Endometrial microvascular endothelial cells (primary cell): Measurements from ENCODE around the gene HOXA2. TPM values are rescaled to one million over a fixed set of nuclear protein-coding genes. Genes with fewer than 3 reads are reported as not detected.

Experiments
- in situ Hi-C: cut with HindIII; loops from 2 replicates; pipeline ENCODE4 v1.10.0; 2017; ENCODE audit warnings: low sequenced_read_pairs, low pct_unique_long_range_greater_than_20kb; ENCODE audit errors: inconsistent ontology term
- total RNA-seq: library from RNA; depleted of rRNA; stranded (reverse); fragments of >200 nt; gene quantifications from one replicate; pipeline ENCODE4 v1.2.3, GENCODE V29; 2015; ENCODE audit errors: inconsistent ontology term

The HOXA2 gene
- total RNA-seq, 1 donor from 2014 or later = not detected

DNA sequence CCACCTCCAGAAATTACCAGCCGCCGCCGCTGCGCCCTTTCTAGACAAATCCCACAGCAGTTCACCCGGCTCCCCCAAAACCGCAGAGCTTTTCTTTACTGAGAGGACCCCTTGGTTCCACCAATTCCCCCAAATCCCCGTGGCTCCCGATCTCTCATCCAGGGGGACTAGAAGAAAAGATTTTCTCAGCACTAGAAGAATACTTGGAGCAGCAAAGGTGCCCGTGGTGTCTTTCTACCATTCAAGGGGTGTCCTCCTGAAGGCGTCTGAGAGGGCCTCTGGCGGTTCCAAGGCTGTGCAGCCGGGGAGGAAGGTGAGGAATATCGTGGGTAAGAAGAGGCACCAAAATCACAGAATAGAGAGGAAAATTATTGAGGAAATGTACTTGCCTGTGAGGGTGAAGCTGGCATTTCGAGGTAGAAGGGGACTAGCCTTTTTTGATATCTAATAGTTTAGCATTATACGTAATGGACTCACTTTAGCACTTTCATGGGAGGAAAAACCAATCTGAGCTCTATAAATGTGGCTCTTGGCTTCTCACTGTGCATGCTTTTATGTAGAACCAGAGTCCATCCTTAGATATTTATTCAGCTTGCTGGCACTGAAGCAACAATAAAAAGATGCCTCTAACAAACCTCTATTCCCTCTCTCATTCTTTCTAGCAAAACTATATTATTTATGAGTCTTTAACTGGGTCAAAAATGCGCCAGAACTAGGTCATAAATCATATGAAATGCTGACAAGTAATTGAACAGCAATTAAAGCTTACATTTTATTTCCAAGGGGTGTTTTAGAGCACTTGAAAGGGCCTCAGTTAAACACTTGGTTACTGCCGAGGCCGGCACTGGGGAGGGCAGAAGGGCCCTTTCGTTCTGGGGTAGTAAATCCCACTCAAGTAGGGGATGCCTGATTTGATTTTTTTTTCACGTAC, 13.8 kb upstream of the HOXA2 start:
- in situ Hi-C loops = no loop called here

DNA sequence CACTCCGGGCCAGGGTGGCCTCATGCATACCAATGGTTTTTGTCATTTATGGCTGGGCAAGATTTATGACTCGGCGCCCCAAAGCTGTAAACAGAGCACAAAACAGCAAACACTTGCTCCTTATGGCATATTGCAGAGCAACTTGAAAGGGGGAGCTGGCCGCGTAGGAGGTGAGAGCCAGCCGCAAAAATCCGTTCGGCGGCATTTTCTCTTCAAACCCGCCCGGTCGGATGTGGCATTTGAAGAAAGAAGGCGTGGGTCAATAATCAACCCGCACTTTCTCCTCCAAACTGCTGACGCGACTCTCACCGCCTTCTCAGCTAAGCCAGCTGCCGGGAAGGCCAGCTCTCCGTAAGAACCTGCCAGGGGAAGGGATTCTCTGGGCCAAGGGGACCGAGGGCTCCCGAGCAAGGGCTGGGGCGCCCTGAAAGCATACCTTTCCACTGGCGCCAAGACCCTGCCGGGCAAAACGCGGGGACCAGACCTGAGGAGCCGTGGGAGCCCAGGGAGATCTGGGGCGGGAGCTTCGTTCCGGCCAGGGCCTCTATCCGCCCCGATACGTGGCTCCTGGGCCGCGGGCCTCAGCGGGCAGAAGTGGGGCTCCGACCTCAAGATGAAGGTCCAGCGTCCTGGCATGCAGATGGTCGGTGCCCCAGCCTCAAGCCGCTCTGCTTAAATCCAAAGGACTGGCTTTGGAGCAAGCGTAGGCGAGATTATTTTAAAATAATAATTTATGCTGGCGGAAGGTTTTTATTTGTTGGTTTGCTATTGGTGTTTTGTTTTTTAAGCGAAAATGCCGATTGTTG, 12.9 kb upstream of the HOXA2 start:
- in situ Hi-C loops = no loop called here

DNA sequence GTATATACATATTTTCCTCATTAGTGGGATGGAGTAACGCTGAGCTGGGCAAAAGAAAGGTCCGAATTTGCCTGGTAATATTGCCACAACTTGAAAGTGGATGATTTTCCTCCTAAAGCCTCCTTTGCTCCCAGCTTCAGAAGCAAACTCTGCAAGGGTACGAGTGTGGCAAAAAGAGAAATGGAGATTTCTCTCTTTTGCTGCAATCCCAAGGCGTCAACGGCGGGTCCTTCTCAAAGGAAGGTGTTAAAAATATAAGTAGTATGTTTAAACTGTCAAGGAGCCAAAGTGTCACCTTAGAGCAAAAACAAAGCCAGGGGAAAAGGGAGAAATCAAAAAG, 12.4 kb upstream of the HOXA2 start:
- in situ Hi-C loops = no loop called here

DNA sequence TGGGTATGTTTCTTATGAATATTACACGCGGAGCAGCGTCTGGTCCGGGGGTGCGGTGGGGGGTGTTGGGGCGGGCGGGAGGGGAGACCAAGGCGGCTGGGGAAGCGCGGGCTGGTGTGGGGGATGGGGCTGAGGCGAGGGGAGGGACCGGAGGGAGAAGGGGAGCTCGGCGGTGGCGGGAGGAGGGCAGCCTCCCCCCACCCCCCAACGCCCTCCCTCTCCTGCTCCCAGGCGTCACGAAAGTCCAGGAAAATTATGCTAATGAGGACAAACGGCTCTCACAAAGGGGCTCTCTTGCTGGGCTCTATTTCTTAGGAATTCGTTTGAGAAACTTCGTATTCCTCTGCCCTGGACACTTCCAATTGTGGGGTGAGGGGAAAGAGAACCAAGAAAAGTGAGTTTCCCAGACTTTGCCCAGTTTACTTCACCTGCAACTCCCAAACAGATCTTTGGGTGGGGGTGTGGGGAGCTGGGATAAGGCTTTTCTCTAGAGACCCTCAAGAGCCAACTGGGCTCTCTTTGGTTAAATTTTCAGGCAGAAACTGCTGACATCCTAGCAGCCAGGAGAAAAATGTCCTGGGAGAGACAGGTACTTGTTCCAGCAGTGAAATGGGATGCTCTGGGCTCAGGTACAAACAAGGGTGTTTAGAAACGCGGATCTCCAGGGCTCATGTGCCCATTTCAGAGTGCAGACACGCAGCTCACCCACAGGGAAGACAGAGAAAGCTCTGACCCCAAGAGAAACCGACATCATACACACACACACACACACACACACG, 11.7 kb upstream of the HOXA2 start:
- in situ Hi-C loops = no loop called here

DNA sequence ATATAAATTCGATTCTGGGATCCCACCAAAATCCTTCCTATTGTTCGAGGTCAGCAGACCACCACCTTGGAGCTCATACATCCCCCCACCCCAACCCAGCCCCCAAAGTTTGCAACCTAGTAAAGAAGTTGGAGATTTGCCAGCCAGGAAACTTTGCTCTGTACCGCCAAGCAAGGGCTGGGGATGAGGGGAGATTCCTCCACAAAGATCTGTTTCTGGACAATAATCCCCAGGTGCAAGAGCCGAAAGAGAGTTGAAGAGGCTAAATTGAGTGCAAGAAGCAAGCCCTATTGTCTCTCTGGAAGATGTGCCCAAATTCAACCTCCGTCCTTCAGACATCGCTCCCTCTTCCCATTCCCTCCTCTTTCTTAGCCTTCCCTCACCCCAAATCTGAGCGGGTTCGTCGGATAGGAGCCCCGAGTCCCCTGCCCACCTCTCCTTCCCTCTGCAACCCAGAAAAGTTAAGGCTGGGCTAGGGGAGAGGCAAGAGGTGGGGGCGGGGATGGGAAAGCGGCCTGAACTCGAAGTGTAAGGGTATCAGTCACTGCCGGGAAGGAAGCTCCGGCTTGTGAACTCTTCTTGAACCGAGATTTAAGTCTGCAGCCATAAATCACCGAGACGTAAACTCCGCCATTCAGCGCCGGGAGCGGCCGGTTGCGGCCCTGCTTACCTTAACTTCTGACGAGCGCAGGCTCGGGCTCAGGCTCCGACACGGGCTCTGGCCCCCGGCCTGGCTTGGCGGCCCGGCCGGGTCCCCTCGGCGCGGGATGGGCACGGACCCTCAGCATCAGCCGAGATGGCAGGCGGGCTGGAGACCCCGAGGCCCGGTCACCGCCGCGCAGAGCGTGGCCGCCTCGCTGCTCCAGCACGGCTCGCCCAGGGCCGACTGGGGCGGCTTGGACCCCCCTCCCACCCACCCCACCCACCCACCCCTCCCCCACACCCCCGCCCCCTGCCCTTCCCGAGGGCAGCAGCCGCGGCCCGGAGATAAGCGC, 10.8 kb upstream of the HOXA2 start:
- in situ Hi-C loops = no loop called here

DNA sequence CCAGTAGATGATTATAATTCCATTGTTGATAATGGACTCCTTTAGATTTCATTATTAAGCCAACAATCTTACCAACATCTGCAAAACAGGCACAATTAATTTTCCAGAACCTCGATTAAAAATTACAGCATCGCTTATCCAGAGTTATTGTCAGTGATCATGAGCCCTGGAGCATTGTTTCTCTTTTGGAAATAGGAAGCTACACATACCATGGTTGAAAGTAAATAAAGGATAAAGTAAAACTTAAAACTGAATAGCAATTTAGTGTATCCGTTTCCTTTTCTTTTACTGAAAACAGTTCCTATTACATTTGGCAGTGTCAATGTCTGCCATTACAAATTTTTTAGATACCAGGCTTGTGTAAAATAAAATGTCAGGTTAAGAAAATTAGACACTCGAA, 9.9 kb upstream of the HOXA2 start:
- in situ Hi-C loops = no loop called here

DNA sequence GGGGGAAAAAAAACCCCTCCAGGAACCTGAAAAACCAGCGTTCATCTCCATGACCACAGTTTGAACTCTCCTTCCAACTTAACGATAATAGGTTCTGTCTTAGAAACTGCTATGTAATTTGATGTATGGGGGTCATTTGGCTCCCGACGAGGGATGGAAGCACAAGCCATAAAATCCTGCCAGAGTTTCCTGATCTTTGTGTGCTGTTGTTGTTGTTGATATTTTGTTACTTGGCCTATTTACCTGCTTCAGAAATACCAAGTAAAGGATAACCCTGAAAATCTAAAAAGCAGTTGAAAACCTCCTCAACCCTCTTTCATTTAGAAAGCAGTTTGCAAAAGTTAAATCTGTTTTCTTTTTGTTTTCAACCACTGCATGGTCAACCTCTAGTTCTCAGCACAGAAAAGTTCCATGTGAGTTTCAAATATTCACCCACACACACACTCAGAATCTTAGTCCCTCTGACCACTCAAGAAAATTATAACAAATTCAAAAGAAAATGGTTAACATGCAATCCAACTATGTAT, 9.3 kb upstream of the HOXA2 start:
- in situ Hi-C loops = no loop called here

DNA sequence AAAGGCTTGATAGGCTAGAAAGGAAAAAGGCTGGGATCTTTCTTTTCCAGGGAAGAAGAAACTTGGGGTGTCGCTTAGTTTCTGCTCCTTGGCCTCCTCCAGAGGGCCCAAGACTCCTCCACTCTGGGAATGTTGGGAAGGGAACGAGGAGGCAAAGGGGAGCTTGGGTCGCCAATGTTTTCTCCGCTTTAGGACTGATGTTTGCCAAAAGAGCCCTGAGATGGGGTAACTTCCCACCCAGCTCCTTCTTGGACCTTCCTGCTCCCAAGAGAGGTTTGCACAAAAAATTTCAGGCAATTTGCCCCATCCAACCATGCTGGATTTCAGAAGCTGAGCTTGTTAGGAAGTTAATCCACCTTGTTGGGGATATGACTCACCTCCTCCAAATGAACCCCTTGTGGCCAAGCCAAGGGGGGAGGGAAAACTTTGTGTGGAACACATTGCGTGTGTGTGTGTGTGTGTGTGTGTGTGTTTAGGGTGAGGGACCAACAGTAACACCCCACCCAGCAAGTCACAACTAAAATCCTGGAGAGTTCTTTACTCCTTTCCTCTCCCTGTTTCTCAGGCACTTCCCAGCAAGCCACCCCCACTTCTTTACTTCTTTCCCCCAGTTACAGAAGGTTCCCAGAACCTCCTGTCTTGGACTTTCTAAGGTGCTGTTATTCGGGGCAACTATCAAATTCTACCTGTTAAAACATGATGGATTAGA, 8.7 kb upstream of the HOXA2 start:
- in situ Hi-C loops = no loop called here

DNA sequence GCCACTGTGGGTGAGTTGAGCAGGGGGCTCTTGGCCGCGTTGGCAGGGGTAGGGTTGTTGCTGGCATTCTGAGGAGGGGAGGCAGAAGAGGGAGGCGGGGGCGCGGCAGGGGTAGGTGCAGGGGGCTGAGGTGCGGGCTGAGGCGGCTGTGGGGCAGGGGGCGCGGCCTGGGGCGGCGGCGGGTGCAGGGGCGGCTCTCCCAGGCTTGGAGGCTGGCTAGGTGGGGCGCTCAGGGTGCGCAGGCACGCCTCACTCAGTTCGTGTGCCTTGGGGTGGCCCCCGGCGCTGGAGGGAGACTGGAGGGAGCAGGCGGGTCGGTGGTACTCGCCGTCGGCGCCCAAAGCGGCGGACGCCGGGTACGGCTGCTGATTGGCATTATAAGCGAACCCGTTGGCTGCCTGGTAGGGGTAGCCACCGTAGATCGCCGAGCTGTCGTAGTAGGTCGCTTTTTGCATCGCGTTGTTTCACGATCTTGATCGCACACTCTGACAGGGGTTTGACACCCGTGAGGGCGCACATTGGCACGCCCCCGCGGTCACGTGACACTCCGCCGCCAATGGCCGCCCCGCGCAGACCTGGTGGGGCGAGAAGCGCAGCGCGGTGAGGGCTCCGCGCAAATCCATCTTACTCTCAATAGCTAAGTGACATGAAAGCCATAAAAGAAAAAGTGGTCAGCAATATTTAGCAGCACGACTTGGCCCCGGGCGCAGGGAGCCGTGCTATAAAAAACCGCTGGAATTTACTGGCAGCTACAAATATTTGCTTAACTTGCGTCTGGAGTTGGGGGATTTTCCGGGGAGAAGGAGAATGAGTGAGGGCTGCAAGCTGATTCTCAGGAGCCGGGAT, 7.9 kb upstream of the HOXA2 start:
- in situ Hi-C loops = no loop called here

DNA sequence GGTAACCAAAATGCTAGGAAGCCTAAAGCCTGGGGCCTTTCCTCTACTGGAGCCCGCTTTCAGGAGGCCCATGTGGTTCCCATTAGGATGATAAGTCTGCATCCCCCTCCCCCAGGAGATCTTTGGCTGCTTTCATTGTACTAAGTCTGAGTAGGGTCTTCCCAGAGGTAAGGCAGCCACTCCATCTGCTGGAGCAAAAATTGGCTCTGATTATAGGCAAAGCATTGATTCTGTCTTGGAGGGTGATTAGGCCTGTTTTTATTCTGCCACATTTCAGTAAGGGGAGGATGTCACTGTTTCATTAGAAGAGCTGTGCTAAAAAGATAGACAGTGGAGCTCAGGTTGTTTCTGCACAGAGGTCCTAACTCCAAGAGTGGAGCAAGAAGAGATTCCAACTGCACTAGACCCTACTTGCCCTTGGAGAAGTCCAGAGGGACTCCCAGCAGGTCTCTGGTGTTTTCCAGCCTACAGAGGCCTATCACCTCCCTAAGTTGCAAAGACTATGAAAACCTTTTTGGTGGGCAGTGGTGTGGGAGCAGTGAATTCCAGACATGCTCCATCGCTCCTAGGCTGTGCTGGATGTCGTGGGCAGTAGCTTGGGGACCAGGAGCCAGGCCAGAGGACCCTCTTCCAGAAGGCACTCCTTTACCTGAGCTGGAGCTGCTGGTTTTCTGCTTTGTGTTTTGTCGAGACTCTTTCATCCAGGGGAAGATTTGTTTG, 7.1 kb upstream of the HOXA2 start:
- in situ Hi-C loops = no loop called here

DNA sequence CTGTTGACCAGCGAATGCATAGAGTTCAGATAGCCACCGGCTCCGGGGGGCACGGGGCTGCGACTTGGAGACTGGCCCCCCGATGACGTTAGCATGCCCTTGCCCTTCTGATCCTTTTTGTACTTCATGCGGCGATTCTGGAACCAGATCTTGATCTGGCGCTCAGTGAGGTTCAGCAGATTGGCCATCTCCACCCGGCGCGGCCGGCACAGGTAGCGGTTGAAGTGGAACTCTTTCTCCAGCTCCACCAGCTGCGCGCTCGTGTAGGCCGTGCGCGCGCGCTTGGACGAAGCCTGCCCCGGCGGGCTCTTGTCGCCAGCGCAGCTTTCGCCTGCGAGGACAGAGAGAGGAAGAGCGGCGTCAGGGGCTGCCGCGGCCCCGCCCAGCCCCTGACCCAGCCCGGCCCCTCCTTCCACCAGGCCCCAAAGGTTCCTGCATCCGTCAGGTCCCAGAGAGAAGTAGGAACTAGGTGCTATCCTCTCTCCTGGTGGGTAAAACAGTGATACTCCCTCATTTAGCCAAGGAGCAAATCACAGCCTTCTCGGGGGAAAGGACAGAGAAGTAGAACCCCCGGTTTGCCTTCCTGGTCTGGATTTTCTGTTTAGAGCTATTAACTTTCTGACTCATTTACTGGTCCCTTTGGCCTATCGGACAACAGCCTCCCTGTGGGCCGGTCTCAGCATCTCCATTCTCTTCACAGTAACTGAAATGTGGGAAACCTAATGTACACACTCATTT, 6.1 kb upstream of the HOXA2 start:
- in situ Hi-C loops = no loop called here

DNA sequence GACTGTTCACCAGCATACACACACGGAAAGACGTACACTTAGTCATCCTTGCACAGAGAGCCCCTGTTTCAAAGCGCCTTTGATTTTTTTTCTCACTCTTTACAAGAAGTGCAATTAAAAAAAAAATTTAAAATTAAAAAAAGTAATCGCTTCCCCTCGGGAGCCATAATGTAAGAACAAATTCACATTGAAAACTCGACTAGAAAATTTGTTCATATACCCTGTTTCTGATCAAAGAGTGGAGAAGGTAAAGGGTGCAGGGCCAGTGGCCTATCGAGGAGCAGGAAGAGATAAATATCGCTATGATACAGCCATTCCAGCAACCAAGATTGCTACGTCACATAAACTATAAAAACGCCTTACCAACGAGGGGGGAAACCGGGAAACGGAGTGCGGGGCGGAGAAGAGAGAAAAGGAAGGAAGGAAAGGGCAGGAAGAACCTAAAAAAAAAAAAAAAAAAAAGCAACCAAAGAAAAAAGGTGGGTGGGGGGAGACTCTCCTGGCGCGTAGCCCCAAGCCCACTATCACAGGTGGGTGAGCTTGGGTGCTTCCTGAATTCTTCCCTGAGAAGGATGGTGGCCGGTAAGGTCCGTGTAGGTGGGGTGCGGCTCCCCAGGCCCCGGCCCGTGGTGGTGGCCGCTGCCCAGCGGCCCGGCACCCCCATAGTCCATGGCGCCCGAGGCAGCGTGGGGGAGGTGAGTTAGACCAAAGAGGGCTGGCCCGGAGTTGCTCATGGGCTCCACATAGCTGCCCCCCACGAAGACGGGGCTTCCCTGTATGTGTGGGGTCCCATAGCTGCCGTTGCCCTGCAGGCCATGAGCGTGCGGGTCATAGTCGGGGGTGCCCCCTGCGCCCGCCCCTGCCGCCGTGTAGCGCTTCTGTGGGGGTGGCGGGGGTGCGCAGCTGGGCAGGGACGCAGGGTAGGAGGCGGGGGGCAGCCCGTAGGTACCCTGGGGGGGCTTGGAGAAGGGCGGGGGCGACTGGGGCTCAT, 5.2 kb upstream of the HOXA2 start:
- in situ Hi-C loops = no loop called here

DNA sequence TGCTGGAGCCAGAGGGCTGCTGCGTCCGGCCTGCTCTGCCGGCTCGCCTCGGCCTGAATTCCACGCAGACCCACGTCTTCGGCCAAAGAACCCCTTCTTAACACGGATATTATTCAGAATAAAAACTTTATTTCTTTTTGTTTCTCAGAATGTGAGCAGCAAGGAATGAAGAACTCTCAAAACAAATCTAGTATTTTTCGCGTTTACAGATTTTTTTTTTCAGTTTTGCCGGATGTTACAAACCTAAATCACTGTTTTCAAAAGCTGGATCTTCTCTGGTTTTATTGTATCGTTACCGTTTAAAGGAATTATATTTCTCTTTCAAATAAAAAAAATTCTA, 4.4 kb upstream of the HOXA2 start:
- in situ Hi-C loops = no loop called here

DNA sequence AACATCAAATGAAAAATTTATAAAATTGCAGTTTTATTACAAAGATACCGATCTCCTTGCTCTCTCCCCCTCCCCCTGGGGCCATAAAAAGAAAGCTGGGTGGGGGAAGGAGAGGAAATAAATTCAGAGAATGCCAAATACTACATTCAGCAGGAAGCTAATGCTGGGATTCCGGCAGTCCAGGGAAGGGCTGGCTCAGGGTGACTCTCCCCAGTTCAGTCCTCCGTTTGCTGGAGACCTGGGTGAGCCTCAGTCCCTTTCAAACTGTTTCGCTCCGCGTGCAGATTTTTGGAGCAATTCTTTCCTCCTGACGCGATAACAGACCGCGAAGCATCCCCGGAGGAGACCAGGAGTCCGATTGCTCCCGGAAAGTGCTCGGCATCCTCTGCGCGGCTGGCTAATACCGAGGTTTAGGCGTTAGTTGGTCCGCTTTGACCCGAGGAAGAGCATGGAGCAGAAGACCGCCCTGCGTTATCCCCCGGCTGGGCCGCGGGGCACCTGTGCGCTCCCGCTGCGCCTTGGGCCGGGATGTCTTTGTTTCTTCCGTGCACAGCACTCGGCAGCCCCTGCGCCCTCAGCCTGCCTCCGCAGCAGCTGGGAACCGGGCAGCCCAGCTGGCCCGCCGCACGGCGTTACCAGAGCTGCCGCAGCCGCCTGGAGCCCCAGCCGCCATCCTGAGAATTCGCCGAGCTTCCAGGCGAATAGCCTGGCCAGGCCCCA, 3.9 kb upstream of the HOXA2 start:
- in situ Hi-C loops = no loop called here
